Measurements from ENCODE around the gene CUL2.

GRCh38 chr10:35089611-35090161 is 455 bp downstream of the CUL2 start:
- no peak for TF ChIP-seq FOXP2 (optimal IDR thresholded peaks at IDR 0.05; ENCODE audit: borderline replicate concordance, extremely low read depth, extremely low read length, insufficient read depth)
- no peak for TF ChIP-seq REST (IDR thresholded peaks at IDR 0.05; ENCODE audit: insufficient read depth in 1 of 2, low read depth in 2 of 2, low read length in 2 of 2)
- TF ChIP-seq POLR2AphosphoS5 (IDR thresholded peaks at IDR 0.05; ENCODE audit: low read depth, low read length), result no peak
- no peak for TF ChIP-seq SIN3A (IDR thresholded peaks at IDR 0.05; ENCODE audit: borderline replicate concordance, insufficient read depth, low read length)
- no peak for TF ChIP-seq TAF1 (IDR thresholded peaks at IDR 0.05; ENCODE audit: borderline replicate concordance, insufficient read depth, low read length)
